ENCODE measurements around the gene JMJD6. TPM values are rescaled to one million over a fixed set of nuclear protein-coding genes. Genes with fewer than 3 reads are reported as not detected.

Gene JMJD6
- total and polyA plus RNA-seq, 8 donors = 9.3 to 47.3 (median 23.0) TPM

- no peak for DNase-seq
- WGBS, 5 donors = 79 to 91% (median 88%) methylated on average over 13 of the region's 13 CpGs
- intact Hi-C loops (cut with DNase I; ENCODE audit: low total_unique reads) = no loop called here
- no peak for TF ChIP-seq CTCF (IDR thresholded peaks at IDR 0.05)
- no peak for TF ChIP-seq POLR2AphosphoS5 (IDR thresholded peaks at IDR 0.05)
- TF ChIP-seq EP300 (IDR thresholded peaks at IDR 0.05) = no peak
- TF ChIP-seq POLR2A (IDR thresholded peaks at IDR 0.05) = no peak
- peaks cover 18 to 75% (median 41%) of the 10 kb centered on the region in 4 donors for H3K4me1 ChIP-seq
- H3K9me3 ChIP-seq = no peaks in the 10 kb centered on the region
- no peaks in the 10 kb centered on the region for H3K27me3 ChIP-seq
- H3K27ac ChIP-seq = no peak overlapping the region
- no peak overlapping the region for H3K4me3 ChIP-seq
- H3K36me3 ChIP-seq = no peaks in the 10 kb centered on the region
Measured at GRCh38 chr17:76690596-76691280, 35.7 kb downstream of the JMJD6 start.

GRCh38 chr17:76689859-76690258 is 36.5 kb downstream of the JMJD6 start:
- Histone ChIP-seq H3K9me3 (no peaks in the 10 kb centered on the region), H3K4me1 (peaks cover 18 to 74% (median 40%) of the 10 kb centered on the region in 4 donors), H3K27me3 (no peaks in the 10 kb centered on the region), H3K4me3 (no peak overlapping the region), H3K36me3 (peaks cover 0 to 8% (median 2%) of the 10 kb centered on the region in 4 donors), H3K27ac (peak overlapping the region in 3 of 5 donors; percentile 79 to 89 (median 84))
- 87 to 90% (median 89%) methylated on average over 11 of the region's 11 CpGs for WGBS, 5 donors
- TF ChIP-seq POLR2AphosphoS5 (IDR thresholded peaks at IDR 0.05) (no peak), CTCF (IDR thresholded peaks at IDR 0.05) (no peak), POLR2A (IDR thresholded peaks at IDR 0.05) (no peak), EP300 (IDR thresholded peaks at IDR 0.05) (no peak)
- intact Hi-C loops (cut with DNase I; ENCODE audit: low total_unique reads) = no loop called here
- DNase-seq = no peak

- WGBS, 5 donors = 46 to 80% (median 67%) methylated on average over 4 to 11 of the region's 11 CpGs
- H3K36me3 ChIP-seq = peaks cover 0 to 23% (median 13%) of the 10 kb centered on the region in 4 donors
- no peaks in the 10 kb centered on the region for H3K27me3 ChIP-seq
- no peak for TF ChIP-seq POLR2AphosphoS5 (IDR thresholded peaks at IDR 0.05)
- no peak for TF ChIP-seq CTCF (IDR thresholded peaks at IDR 0.05)
- no peak for TF ChIP-seq EP300 (IDR thresholded peaks at IDR 0.05)
- TF ChIP-seq POLR2A (IDR thresholded peaks at IDR 0.05) = no peak
- H3K9me3 ChIP-seq = no peaks in the 10 kb centered on the region
- intact Hi-C loops (cut with DNase I; ENCODE audit: low total_unique reads) = no loop called here
- DNase-seq = no peak
- no peak overlapping the region for H3K4me3 ChIP-seq
- H3K4me1 ChIP-seq = peaks cover 18 to 87% (median 48%) of the 10 kb centered on the region in 4 donors
- H3K27ac ChIP-seq = peak overlapping the region; percentile 33 to 89 (median 79)
Measured at GRCh38 chr17:76688165-76688622, 38.2 kb downstream of the JMJD6 start.

- no peaks in the 10 kb centered on the region for H3K27me3 ChIP-seq
- no peaks in the 10 kb centered on the region for H3K9me3 ChIP-seq
- no peak overlapping the region for H3K4me3 ChIP-seq
- peaks cover 18 to 90% (median 53%) of the 10 kb centered on the region in 4 donors for H3K4me1 ChIP-seq
- no peak for TF ChIP-seq EP300 (IDR thresholded peaks at IDR 0.05)
- no peak for TF ChIP-seq CTCF (IDR thresholded peaks at IDR 0.05)
- no peak for TF ChIP-seq POLR2A (IDR thresholded peaks at IDR 0.05)
- TF ChIP-seq POLR2AphosphoS5 (IDR thresholded peaks at IDR 0.05) = peak in 1 of 3 donors; percentile 25
- intact Hi-C loops (cut with DNase I; ENCODE audit: low total_unique reads) = no loop called here
- DNase-seq = peak in 1 of 2 donors; percentile 64
- H3K27ac ChIP-seq = peak overlapping the region; percentile 33 to 89 (median 79)
- H3K36me3 ChIP-seq = peaks cover 0 to 30% (median 15%) of the 10 kb centered on the region in 4 donors
- whole genome bisulfite sequencing, 5 donors = 67 to 81% (median 75%) methylated on average over 23 to 26 of the region's 26 CpGs
Measured at GRCh38 chr17:76687298-76688164, 38.9 kb downstream of the JMJD6 start.
